Spleen (tissue), 7 donors: ENCODE results near the gene GPR141.

Experiments
- POLR2AphosphoS5 ChIP-seq, 3 donors: sonication (generic); formaldehyde crosslinking; IDR thresholded peaks; one replicate each; pipeline ENCODE4 v1.5.1; 2017; ENCODE audit warnings: antibody characterized with exemption in 3 of 3
- TF ChIP-seq, protein P1 (sequence below), 11 experiments: fragments of 200-600 bp in 7 of 11; fragments of 450-650 bp in 4 of 11; sonication (generic) in 4 of 11; IDR thresholded peaks in 8 of 11; conservative IDR thresholded peaks in 3 of 11; 1 replicate in 7 of 11; 2 replicates in 4 of 11; pipeline versions ENCODE4 v1.4.0 to v1.8.0; 2016 to 2021; ENCODE audit warnings: antibody characterized with exemption in 11 of 11, inconsistent platforms in 4 of 11, mild to moderate bottlenecking in 1 of 11
- donor health status: DM: no; HTN: no; CAD: no; lungs with moderate emphysema.
- donor health status: DM: no; HTN: no; CAD: no.
- donor health status: DM: no; HTN: no; CAD: no.

DNA sequence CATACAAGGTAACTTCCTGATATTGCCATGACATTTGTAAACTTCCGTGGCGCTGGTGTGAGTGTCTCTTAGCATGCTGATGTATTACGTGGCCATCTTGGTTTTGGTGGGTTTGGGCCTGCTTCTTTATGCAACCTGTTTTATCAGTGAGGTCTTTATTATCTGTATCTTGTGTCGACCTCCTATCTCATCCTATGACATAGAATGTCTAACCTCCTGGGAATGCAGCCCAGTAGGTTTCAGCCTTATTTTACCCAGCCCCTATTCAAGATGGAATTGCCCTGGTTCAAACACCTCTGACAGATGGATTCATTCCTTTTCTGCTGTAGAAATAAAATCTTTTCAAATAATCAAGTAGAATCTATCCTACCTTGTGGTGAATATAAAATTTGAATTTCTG, 23.0 kb upstream of the GPR141 start:
- TF ChIP-seq, protein P1, sequence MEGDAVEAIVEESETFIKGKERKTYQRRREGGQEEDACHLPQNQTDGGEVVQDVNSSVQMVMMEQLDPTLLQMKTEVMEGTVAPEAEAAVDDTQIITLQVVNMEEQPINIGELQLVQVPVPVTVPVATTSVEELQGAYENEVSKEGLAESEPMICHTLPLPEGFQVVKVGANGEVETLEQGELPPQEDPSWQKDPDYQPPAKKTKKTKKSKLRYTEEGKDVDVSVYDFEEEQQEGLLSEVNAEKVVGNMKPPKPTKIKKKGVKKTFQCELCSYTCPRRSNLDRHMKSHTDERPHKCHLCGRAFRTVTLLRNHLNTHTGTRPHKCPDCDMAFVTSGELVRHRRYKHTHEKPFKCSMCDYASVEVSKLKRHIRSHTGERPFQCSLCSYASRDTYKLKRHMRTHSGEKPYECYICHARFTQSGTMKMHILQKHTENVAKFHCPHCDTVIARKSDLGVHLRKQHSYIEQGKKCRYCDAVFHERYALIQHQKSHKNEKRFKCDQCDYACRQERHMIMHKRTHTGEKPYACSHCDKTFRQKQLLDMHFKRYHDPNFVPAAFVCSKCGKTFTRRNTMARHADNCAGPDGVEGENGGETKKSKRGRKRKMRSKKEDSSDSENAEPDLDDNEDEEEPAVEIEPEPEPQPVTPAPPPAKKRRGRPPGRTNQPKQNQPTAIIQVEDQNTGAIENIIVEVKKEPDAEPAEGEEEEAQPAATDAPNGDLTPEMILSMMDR (IDR thresholded peaks at IDR 0.05 in 8 of 11, conservative IDR thresholded peaks at IDR 0.05 in 3 of 11) = no peak
- TF ChIP-seq POLR2AphosphoS5 (IDR thresholded peaks at IDR 0.05) = no peak
